Spleen (tissue), 11 donors: ENCODE data around the gene CEP250. TPM values are rescaled to one million over a fixed set of nuclear protein-coding genes. Genes with fewer than 3 reads are reported as not detected.
A peak's percentile ranks its signal among the peaks of the same experiment; 100 is the strongest.
"Not testable (repeated sequence)": the region's sequence is repeated elsewhere in the genome, so short reads cannot be mapped to it uniquely, and the experiment has no call there.

Source experiments
- DNase-seq: peaks from one replicate; pipeline ENCODE4 v3.0.0-alpha.2; 2020
- H3K27ac ChIP-seq, 8 donors: fragments of 200-600 bp; sonication (generic) in 7 of 8; 1 replicate in 4 of 8; 2 replicates in 4 of 8; pipeline versions ENCODE4 v1.5.0 to v1.8.0; 2016 to 2021; ENCODE audit warnings: inconsistent platforms in 4 of 8, mild to moderate bottlenecking in 4 of 8, moderate library complexity in 1 of 8
- H3K27me3 ChIP-seq, 7 donors: fragments of 200-600 bp; sonication (generic) in 6 of 7; replicated peaks in 1 of 7; 1 replicate in 4 of 7; 2 replicates in 3 of 7; pipeline versions ENCODE4 v1.5.0 to v1.8.0; 2016 to 2021; ENCODE audit warnings: inconsistent platforms in 3 of 7, mild to moderate bottlenecking in 1 of 7
- H3K36me3 ChIP-seq, 6 donors: fragments of 200-600 bp; sonication (generic) in 5 of 6; 1 replicate in 4 of 6; 2 replicates in 2 of 6; pipeline versions ENCODE4 v1.5.0 to v1.8.0; 2016 to 2021; ENCODE audit warnings: inconsistent platforms in 2 of 6
- H3K4me1 ChIP-seq, 6 donors: fragments of 200-600 bp; sonication (generic) in 5 of 6; 1 replicate in 3 of 6; 2 replicates in 3 of 6; pipeline versions ENCODE4 v1.5.0 to v1.8.0; 2016 to 2021; ENCODE audit warnings: inconsistent platforms in 3 of 6
- H3K4me3 ChIP-seq, 8 donors: fragments of 200-600 bp; sonication (generic) in 7 of 8; 1 replicate in 4 of 8; 2 replicates in 4 of 8; pipeline versions ENCODE4 v1.5.0 to v1.8.0; 2016 to 2021; ENCODE audit warnings: inconsistent platforms in 4 of 8, mild to moderate bottlenecking in 4 of 8, moderate library complexity in 2 of 8
- H3K9me3 ChIP-seq, 8 donors: fragments of 200-600 bp; sonication (generic) in 7 of 8; 1 replicate in 4 of 8; 2 replicates in 4 of 8; pipeline versions ENCODE4 v1.5.0 to v1.8.0; 2016 to 2021; ENCODE audit warnings: inconsistent platforms in 4 of 8
- POLR2A ChIP-seq, 3 donors: fragments of 450-650 bp; IDR thresholded peaks; one replicate each; pipeline ENCODE4 v1.5.1; 2017; ENCODE audit warnings: antibody characterized with exemption in 3 of 3, mild to moderate bottlenecking in 1 of 3
- POLR2AphosphoS5 ChIP-seq, 3 donors: sonication (generic); formaldehyde crosslinking; IDR thresholded peaks; one replicate each; pipeline ENCODE4 v1.5.1; 2017; ENCODE audit warnings: antibody characterized with exemption in 3 of 3
- WGBS, 5 donors: extraction: QIAGEN DNeasy Blood & Tissue Kit in 3 of 5; methylation state at CpG; one replicate each; pipeline versions ENCODE4 v1.1.5 to v1.1.7; 2013 to 2018; 5-methylcytosine and 5-hydroxymethylcytosine counted together
- intact Hi-C: fragments of 100-400 bp; cut with DNase I; formaldehyde crosslinking; loops from one replicate; pipeline ENCODE4 v1.15.0; 2023; ENCODE audit warnings: low total_unique reads
- polyA plus RNA-seq, 3 donors: library from polyadenylated mRNA; stranded (reverse); fragments of 200-250 nt; gene quantifications; one replicate each; pipeline ENCODE4 v1.2.1, GENCODE V29; 2013
- total RNA-seq, 7 donors: library from RNA; depleted of rRNA in 3 of 7; stranded (reverse); fragments of >200 nt in 3 of 7; fragmentation: NEBNext Ultra II Directional in 4 of 7; extraction: Animal tissue kit (Norgen Biotek cat#: 25700) in 4 of 7; gene quantifications; one replicate each; pipeline versions ENCODE4 v1.1.0 to v1.2.1, GENCODE V29; 2016 to 2021
- TF ChIP-seq, protein P1 (sequence below), 11 experiments: fragments of 200-600 bp in 7 of 11; fragments of 450-650 bp in 4 of 11; sonication (generic) in 4 of 11; IDR thresholded peaks in 8 of 11; conservative IDR thresholded peaks in 3 of 11; 1 replicate in 7 of 11; 2 replicates in 4 of 11; pipeline versions ENCODE4 v1.4.0 to v1.8.0; 2016 to 2021; ENCODE audit warnings: antibody characterized with exemption in 11 of 11, inconsistent platforms in 4 of 11, mild to moderate bottlenecking in 1 of 11
- donor health status: healthy with polysubstance abuse.
- donor health status: DM: no; HTN: no; CAD: no; lungs with moderate emphysema.
- donor health status: DM: no; HTN: no; CAD: no.
- donor health status: Bipolar disorder and iron deficiency.
- donor health status: healthy.
- donor health status: DM: no; HTN: no; CAD: no.
- donor health status: DM: yes; HTN: yes; CAD: no.

The CEP250 gene
- total and polyA plus RNA-seq, 10 donors = 15.2 to 70.0 (median 45.7) TPM

DNA sequence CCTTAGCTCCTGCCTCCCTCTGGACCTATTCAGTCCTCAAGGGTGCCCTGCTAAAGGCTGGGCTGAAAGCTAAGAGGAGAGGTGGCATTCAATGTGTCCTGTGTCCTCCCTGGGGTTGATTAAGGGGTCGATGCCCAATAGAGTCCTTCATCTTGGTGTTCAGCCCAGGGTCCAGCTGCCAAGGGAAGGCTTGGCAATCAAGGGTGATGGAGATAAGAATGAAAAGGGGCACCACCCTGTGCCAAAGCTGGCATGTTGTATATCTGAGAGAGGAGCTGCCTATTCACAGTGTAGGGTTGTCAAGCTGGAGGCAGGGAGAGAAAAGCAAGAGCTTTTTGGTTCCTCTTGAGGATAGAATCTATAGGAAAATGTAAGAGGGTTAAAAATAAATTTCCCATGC, 61.7 kb downstream of the CEP250 start:
- Histone ChIP-seq H3K9me3 (no peaks in the 10 kb centered on the region), H3K27ac (no peak overlapping the region), H3K4me1 (no peaks in the 10 kb centered on the region), H3K4me3 (no peak overlapping the region), H3K27me3 (no peaks in the 10 kb centered on the region), H3K36me3 (peaks cover 0 to 42% (median 33%) of the 10 kb centered on the region in 6 donors)
- TF ChIP-seq POLR2A (IDR thresholded peaks at IDR 0.05) (no peak), POLR2AphosphoS5 (IDR thresholded peaks at IDR 0.05) (no peak)
- TF ChIP-seq, protein P1, sequence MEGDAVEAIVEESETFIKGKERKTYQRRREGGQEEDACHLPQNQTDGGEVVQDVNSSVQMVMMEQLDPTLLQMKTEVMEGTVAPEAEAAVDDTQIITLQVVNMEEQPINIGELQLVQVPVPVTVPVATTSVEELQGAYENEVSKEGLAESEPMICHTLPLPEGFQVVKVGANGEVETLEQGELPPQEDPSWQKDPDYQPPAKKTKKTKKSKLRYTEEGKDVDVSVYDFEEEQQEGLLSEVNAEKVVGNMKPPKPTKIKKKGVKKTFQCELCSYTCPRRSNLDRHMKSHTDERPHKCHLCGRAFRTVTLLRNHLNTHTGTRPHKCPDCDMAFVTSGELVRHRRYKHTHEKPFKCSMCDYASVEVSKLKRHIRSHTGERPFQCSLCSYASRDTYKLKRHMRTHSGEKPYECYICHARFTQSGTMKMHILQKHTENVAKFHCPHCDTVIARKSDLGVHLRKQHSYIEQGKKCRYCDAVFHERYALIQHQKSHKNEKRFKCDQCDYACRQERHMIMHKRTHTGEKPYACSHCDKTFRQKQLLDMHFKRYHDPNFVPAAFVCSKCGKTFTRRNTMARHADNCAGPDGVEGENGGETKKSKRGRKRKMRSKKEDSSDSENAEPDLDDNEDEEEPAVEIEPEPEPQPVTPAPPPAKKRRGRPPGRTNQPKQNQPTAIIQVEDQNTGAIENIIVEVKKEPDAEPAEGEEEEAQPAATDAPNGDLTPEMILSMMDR (IDR thresholded peaks at IDR 0.05 in 8 of 11, conservative IDR thresholded peaks at IDR 0.05 in 3 of 11) = no peak
- no peak for DNase-seq
- WGBS, 5 donors = 71 to 85% (median 78%) methylated on average over 1 of the region's 1 CpG
- intact Hi-C loops = no loop called here

- 84 to 95% (median 90%) methylated on average over 5 of the region's 5 CpGs for WGBS, 5 donors
- H3K27ac ChIP-seq, H3K4me3 ChIP-seq, DNase-seq, H3K27me3 ChIP-seq, H3K9me3 ChIP-seq, intact Hi-C loops, H3K4me1 ChIP-seq: not testable (repeated sequence)
- H3K36me3 ChIP-seq = peaks cover 0 to 36% (median 27%) of the 10 kb centered on the region in 6 donors
Observed at GRCh38 chr20:35517767-35518166, 62.4 kb downstream of the CEP250 start.

DNA sequence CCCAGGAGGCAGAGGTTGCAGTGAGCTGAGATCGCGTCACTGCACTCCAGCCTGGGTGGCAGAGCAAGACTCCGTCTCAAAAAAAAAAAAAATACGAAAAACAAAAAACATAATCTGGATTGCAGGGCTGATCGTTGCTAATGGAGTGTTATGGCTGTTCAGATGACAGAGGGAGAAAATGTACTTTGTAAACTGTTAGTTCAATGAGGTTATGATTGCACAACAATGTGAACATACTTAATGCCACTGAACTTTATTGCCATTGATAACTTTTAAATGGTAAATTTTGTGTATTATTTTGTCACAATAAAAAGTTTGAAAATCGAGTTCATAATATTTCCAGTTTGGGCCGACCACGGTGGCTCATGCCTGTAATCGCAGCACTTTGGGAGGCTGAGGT, 63.6 kb downstream of the CEP250 start:
- no peak for DNase-seq
- H3K27me3 ChIP-seq = no peaks in the 10 kb centered on the region
- intact Hi-C loops = no loop called here
- H3K4me1 ChIP-seq = no peaks in the 10 kb centered on the region
- no peak overlapping the region for H3K4me3 ChIP-seq
- no peak overlapping the region for H3K27ac ChIP-seq
- WGBS, 5 donors = 86 to 94% (median 91%) methylated on average over 9 of the region's 9 CpGs
- no peak for TF ChIP-seq POLR2AphosphoS5 (IDR thresholded peaks at IDR 0.05)
- TF ChIP-seq POLR2A (IDR thresholded peaks at IDR 0.05) = no peak
- TF ChIP-seq, protein P1 (IDR thresholded peaks at IDR 0.05 in 8 of 11, conservative IDR thresholded peaks at IDR 0.05 in 3 of 11) = no peak
- no peaks in the 10 kb centered on the region for H3K9me3 ChIP-seq
- H3K36me3 ChIP-seq = peaks cover 0 to 24% (median 16%) of the 10 kb centered on the region in 6 donors

DNA sequence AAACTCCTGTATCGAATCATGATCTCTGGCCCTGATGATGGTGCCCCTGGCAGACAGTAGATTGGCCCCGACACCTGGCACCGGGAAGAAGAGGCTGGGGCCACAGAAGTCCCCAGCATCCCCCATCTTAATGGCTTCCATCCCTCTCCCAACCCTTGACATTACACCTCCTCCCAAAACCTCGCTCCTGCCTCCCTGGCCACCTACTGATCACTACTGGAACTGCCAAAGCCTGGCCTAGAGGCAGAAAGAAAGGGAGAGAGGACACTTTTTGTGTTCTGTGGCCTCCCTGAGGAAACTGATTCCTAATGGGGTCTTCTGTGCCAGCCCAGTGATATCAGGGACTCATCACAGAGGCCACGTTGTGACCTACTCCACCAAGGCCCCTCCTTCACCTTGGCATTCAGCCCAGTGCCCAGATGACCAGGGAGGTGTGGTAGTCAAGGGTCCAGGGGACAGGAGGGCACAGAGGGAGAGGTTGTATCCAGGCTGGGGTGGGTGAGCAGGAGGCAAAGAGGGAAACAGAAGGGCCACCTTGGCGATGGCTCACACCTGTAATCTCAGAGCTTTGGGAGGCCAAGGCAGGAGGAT, 68.0 kb downstream of the CEP250 start:
- 71 to 86% (median 81%) methylated on average over 6 of the region's 6 CpGs for WGBS, 5 donors
- no peaks in the 10 kb centered on the region for H3K4me1 ChIP-seq
- no peaks in the 10 kb centered on the region for H3K9me3 ChIP-seq
- no peak for DNase-seq
- no peaks in the 10 kb centered on the region for H3K36me3 ChIP-seq
- no peak overlapping the region for H3K4me3 ChIP-seq
- H3K27ac ChIP-seq = no peak overlapping the region
- intact Hi-C loops = no loop called here
- H3K27me3 ChIP-seq = no peaks in the 10 kb centered on the region
- TF ChIP-seq POLR2A (IDR thresholded peaks at IDR 0.05) = no peak
- TF ChIP-seq, protein P1 (IDR thresholded peaks at IDR 0.05 in 8 of 11, conservative IDR thresholded peaks at IDR 0.05 in 3 of 11) = peak in 9 of 11 experiments; percentile 10 to 67 (median 50)
- TF ChIP-seq POLR2AphosphoS5 (IDR thresholded peaks at IDR 0.05) = no peak
